Keratinocyte (primary cell): ENCODE measurements around the gene INSRR.

Experiments
- CTCF ChIP-seq, 3 experiments: IDR thresholded peaks in 1 of 3; conservative IDR thresholded peaks in 1 of 3; optimal IDR thresholded peaks in 1 of 3; 2 replicates in 2 of 3; 3 replicates in 1 of 3; pipeline versions ENCODE3 to v1.5.1; 2011; ENCODE audit warnings: low read length in 3 of 3, mild to moderate bottlenecking in 3 of 3, moderate library complexity in 2 of 3, control low read depth in 1 of 3, inconsistent platforms in 1 of 3; ENCODE audit not compliant: insufficient read depth in 2 of 3; ENCODE audit errors: extremely low read depth in 1 of 3
- EZH2 ChIP-seq: IDR thresholded peaks from one replicate; pipeline ENCODE4 v1.6.1; 2012; ENCODE audit warnings: inconsistent platforms, mild to moderate bottlenecking, low read length, moderate library complexity

- TF ChIP-seq CTCF (optimal IDR thresholded peaks at IDR 0.05 in 1 of 3, IDR thresholded peaks at IDR 0.05 in 1 of 3, conservative IDR thresholded peaks at IDR 0.05 in 1 of 3; ENCODE audit: extremely low read depth in 1 of 3, insufficient read depth in 2 of 3, low read length in 3 of 3) (no peak), EZH2 (no peak)
Measured at GRCh38 chr1:156882543-156882942, 23.6 kb upstream of the INSRR start.
